IMR-90 (cell line): Measurements from ENCODE around the gene MTIF3. TPM values are rescaled to one million over a fixed set of nuclear protein-coding genes. Genes with fewer than 3 reads are reported as not detected.
A peak's percentile ranks its signal among the peaks of the same experiment; 100 is the strongest.

Source experiments
- ATAC-seq: fragments of 200-7000 bp; cut with Tn5 transposase; 2 replicates; pipeline ENCODE4 v1.9.1; 2020; ENCODE audit warnings: low read depth, mild to moderate bottlenecking, moderate library complexity
- BruUV-seq: library from RNA; stranded (reverse); fragments of 400-500 nt; replicated peaks from 2 replicates; lab custom pipeline; 2021; lab: Mats Ljungman, UMichigan
- CTCF ChIA-PET: fragments of 300-600 bp; formaldehyde crosslinking; extraction: SDS; loops from one replicate; lab custom pipeline; 2021; ENCODE audit warnings: antibody characterized with exemption; lab: Yijun Ruan, JAX
- POLR2A ChIA-PET: fragments of 300-600 bp; sonication (Branson Sonifier 250); formaldehyde crosslinking; loops from one replicate; lab custom pipeline; 2022; ENCODE audit warnings: antibody characterized with exemption; ENCODE audit not compliant: unreplicated experiment; lab: Charles Lee
- DNase-seq: peaks from one replicate; pipeline ENCODE4 v3.0.0; 2013
- H2AFZ ChIP-seq: replicated peaks from 2 replicates; pipeline ENCODE3; 2013; ENCODE audit warnings: low read length, mild to moderate bottlenecking; ENCODE audit not compliant: poor library complexity
- H2AK5ac ChIP-seq: 2 replicates; pipeline ENCODE4 v1.6.1; 2013; ENCODE audit warnings: low read depth, low read length, inconsistent platforms
- H2AK9ac ChIP-seq: replicated peaks from 2 replicates; pipeline ENCODE3; 2013; ENCODE audit warnings: mild to moderate bottlenecking, low read depth, low read length, moderate library complexity; ENCODE audit not compliant: poor library complexity
- H2BK120ac ChIP-seq: 2 replicates; pipeline ENCODE4 v1.6.1; 2013; ENCODE audit warnings: low read depth, low read length, inconsistent platforms
- H2BK15ac ChIP-seq: 3 replicates; pipeline ENCODE4 v1.6.1; 2013; ENCODE audit warnings: low read depth, low read length, inconsistent platforms
- H2BK20ac ChIP-seq: 2 replicates; pipeline ENCODE4 v1.6.1; 2013; ENCODE audit warnings: low read depth, mild to moderate bottlenecking, inconsistent platforms, low read length, moderate library complexity
- H2BK5ac ChIP-seq: 2 replicates; pipeline ENCODE4 v1.6.1; 2013; ENCODE audit warnings: mild to moderate bottlenecking, low read depth, low read length, inconsistent platforms; ENCODE audit not compliant: poor library complexity, severe bottlenecking
- H3K14ac ChIP-seq: replicated peaks from 2 replicates; pipeline ENCODE4 v1.6.1; 2013; ENCODE audit warnings: low read depth, low read length, inconsistent platforms
- H3K18ac ChIP-seq: 2 replicates; pipeline ENCODE4 v1.6.1; 2013; ENCODE audit warnings: low read depth, low read length, control low read depth
- H3K23ac ChIP-seq: 2 replicates; pipeline ENCODE4 v1.6.1; 2013; ENCODE audit warnings: low read depth, low read length, inconsistent platforms
- H3K27ac ChIP-seq: 2 replicates; pipeline ENCODE4 v1.5.1; 2013; ENCODE audit warnings: mild to moderate bottlenecking, control low read depth, low read length; ENCODE audit not compliant: insufficient read depth
- H3K27me3 ChIP-seq: 2 replicates; pipeline ENCODE4 v1.6.1; 2013; ENCODE audit warnings: low read length; ENCODE audit not compliant: control insufficient read depth, insufficient read depth
- H3K36me3 ChIP-seq: 2 replicates; pipeline ENCODE4 v1.6.1; 2013; ENCODE audit warnings: low read length, mixed read lengths; ENCODE audit not compliant: control insufficient read depth, insufficient read depth
- H3K4ac ChIP-seq: 2 replicates; pipeline ENCODE4 v1.6.1; 2013; ENCODE audit warnings: low read depth, low read length, inconsistent platforms
- H3K4me1 ChIP-seq: 2 replicates; pipeline ENCODE4 v1.6.1; 2013; ENCODE audit warnings: low read length, mixed read lengths; ENCODE audit not compliant: control insufficient read depth, insufficient read depth
- H3K4me2 ChIP-seq: 2 replicates; pipeline ENCODE4 v1.6.1; 2013; ENCODE audit warnings: low read depth, mild to moderate bottlenecking, control low read depth, low read length, moderate library complexity
- H3K4me3 ChIP-seq: 2 replicates; pipeline ENCODE4 v1.5.1; 2013; ENCODE audit warnings: low read depth, mild to moderate bottlenecking, control low read depth, low read length, moderate library complexity; ENCODE audit not compliant: insufficient read depth
- H3K56ac ChIP-seq: 2 replicates; pipeline ENCODE4 v1.6.1; 2013; ENCODE audit warnings: low read length, inconsistent platforms; ENCODE audit not compliant: insufficient read depth; ENCODE audit errors: extremely low read depth
- H3K79me1 ChIP-seq, 2 experiments: 2 replicates each; pipeline ENCODE4 v1.6.1; 2013; ENCODE audit warnings: low read length in 2 of 2, inconsistent platforms in 1 of 2, low read depth in 1 of 2
- H3K9ac ChIP-seq: 2 replicates; pipeline ENCODE4 v1.6.1; 2013; ENCODE audit warnings: low read depth, low read length, control low read depth
- H3K9me1 ChIP-seq: 2 replicates; pipeline ENCODE4 v1.6.1; 2013; ENCODE audit warnings: low read length, inconsistent platforms; ENCODE audit not compliant: insufficient read depth
- H3K9me3 ChIP-seq: 2 replicates; pipeline ENCODE4 v1.6.1; 2013; ENCODE audit warnings: low read length; ENCODE audit not compliant: control insufficient read depth, insufficient read depth
- H4K20me1 ChIP-seq: 2 replicates; pipeline ENCODE4 v1.6.1; 2013; ENCODE audit warnings: low read length, inconsistent platforms; ENCODE audit not compliant: insufficient read depth
- H4K5ac ChIP-seq: 2 replicates; pipeline ENCODE4 v1.6.1; 2013; ENCODE audit warnings: mild to moderate bottlenecking, low read depth, low read length, control low read depth
- H4K8ac ChIP-seq, 2 experiments: 2 replicates each; pipeline ENCODE4 v1.6.1; 2013; ENCODE audit warnings: low read depth in 2 of 2, low read length in 2 of 2, control low read depth in 1 of 2, inconsistent platforms in 1 of 2
- H4K91ac ChIP-seq: 2 replicates; pipeline ENCODE4 v1.6.1; 2013; ENCODE audit warnings: low read depth, low read length, inconsistent platforms; ENCODE audit not compliant: insufficient read depth
- BHLHE40 ChIP-seq: fragments of 150-350 bp; IDR thresholded peaks from 2 replicates; pipeline ENCODE4 v1.6.1; 2016; ENCODE audit warnings: mild to moderate bottlenecking, low read depth, low read length
- CEBPB ChIP-seq: IDR thresholded peaks from 2 replicates; pipeline ENCODE4 v1.6.1; 2012; ENCODE audit warnings: low read depth, low read length, improper control_type of control experiment
- CHD1 ChIP-seq: IDR thresholded peaks from 2 replicates; pipeline ENCODE4 v1.6.1; 2012; ENCODE audit warnings: low read depth, low read length, improper control_type of control experiment
- FOS ChIP-seq: fragments of 150-350 bp; IDR thresholded peaks from 2 replicates; pipeline ENCODE4 v1.6.1; 2016; ENCODE audit warnings: low read depth, low read length
- MAFK ChIP-seq: IDR thresholded peaks from 2 replicates; pipeline ENCODE4 v1.6.1; 2012; ENCODE audit warnings: low read depth, low read length, improper control_type of control experiment
- MAZ ChIP-seq: IDR thresholded peaks from 2 replicates; pipeline ENCODE4 v1.6.1; 2012; ENCODE audit warnings: low read depth, mild to moderate bottlenecking, low read length, improper control_type of control experiment, moderate library complexity, borderline replicate concordance
- MXI1 ChIP-seq: IDR thresholded peaks from 2 replicates; pipeline ENCODE4 v1.6.1; 2012; ENCODE audit warnings: low read depth, mild to moderate bottlenecking, low read length, moderate library complexity, borderline replicate concordance
- NFE2L2 ChIP-seq: fragments of 150-350 bp; IDR thresholded peaks from 2 replicates; pipeline ENCODE4 v1.6.1; 2016; ENCODE audit warnings: low read depth, mild to moderate bottlenecking, low read length
- POLR2A ChIP-seq: IDR thresholded peaks from 2 replicates; pipeline ENCODE4 v1.6.1; 2012; ENCODE audit warnings: mild to moderate bottlenecking, low read depth, low read length
- RAD21 ChIP-seq: IDR thresholded peaks from 2 replicates; pipeline ENCODE4 v1.6.1; 2012; ENCODE audit warnings: low read length, improper control_type of control experiment
- RCOR1 ChIP-seq: IDR thresholded peaks from 2 replicates; pipeline ENCODE4 v1.6.1; 2012; ENCODE audit warnings: mild to moderate bottlenecking, low read length, improper control_type of control experiment; ENCODE audit not compliant: insufficient replicate concordance
- RFX5 ChIP-seq: IDR thresholded peaks from 2 replicates; pipeline ENCODE4 v1.8.0; 2012; ENCODE audit warnings: low read depth, mild to moderate bottlenecking, low read length, moderate library complexity
- SMC3 ChIP-seq: fragments of 150-350 bp; IDR thresholded peaks from 2 replicates; pipeline ENCODE4 v1.6.1; 2016; ENCODE audit warnings: low read depth, mild to moderate bottlenecking, antibody characterized with exemption, low read length, moderate library complexity
- WGBS, 2 experiments: methylation state at CpG; one replicate each; pipeline versions ENCODE4 v1.1.5 to v1.1.7; 2013; ENCODE audit warnings: missing lambda C conversion rate in 2 of 2; ENCODE audit not compliant: insufficient read length in 1 of 2; ENCODE audit errors: extremely low coverage in 2 of 2; 5-methylcytosine and 5-hydroxymethylcytosine counted together
- dilution Hi-C: fragments of 300-500 bp; cut with HindIII; formaldehyde crosslinking; loops from one replicate; pipeline ENCODE4 v1.14.3; 2018; ENCODE audit warnings: low sequenced_read_pairs; ENCODE audit not compliant: unreplicated experiment
- in situ Hi-C: fragments of 300-500 bp; cut with MboI; formaldehyde crosslinking; loops from 3 replicates; pipeline ENCODE4 v1.14.3; 2019; ENCODE audit warnings: low sequenced_read_pairs, inconsistent platforms, mixed read lengths
- intact Hi-C: fragments of 100-400 bp; cut with micrococcal nuclease; formaldehyde crosslinking; loops from 2 replicates; pipeline ENCODE4 v1.10.0; 2022
- polyA plus RNA-seq, 3 experiments: library from polyadenylated mRNA; depleted of rRNA; stranded (reverse); fragments of >200 nt; gene quantifications; 2 replicates each; pipeline ENCODE4 v1.2.3, GENCODE V29; 2012; ENCODE audit warnings: low replicate concordance in 1 of 3
- total RNA-seq: library from RNA; depleted of rRNA; stranded (reverse); fragments of >200 nt; gene quantifications from 2 replicates; pipeline ENCODE4 v1.2.3, GENCODE V29; 2012
- TF ChIP-seq, protein P1 (sequence below): fragments of 150-350 bp; IDR thresholded peaks from 2 replicates; pipeline ENCODE4 v1.6.1; 2016; ENCODE audit warnings: low read depth, mild to moderate bottlenecking, low read length, moderate library complexity, borderline replicate concordance
- TF ChIP-seq, protein P2 (sequence below): fragments of 150-350 bp; IDR thresholded peaks from 2 replicates; pipeline ENCODE4 v1.6.1; 2017; ENCODE audit warnings: mild to moderate bottlenecking, antibody characterized with exemption, low read length, low read depth
- TF ChIP-seq, protein P3 (sequence below): conservative IDR thresholded peaks from 2 replicates; pipeline ENCODE4 v1.5.1; 2012; ENCODE audit warnings: mild to moderate bottlenecking, low read depth, low read length, improper control_type of control experiment

MTIF3 gene
- total and polyA plus RNA-seq, 2 of the 4 experiments (the other 2 are of a cell fraction), result 31.7 to 41.0 TPM

DNA sequence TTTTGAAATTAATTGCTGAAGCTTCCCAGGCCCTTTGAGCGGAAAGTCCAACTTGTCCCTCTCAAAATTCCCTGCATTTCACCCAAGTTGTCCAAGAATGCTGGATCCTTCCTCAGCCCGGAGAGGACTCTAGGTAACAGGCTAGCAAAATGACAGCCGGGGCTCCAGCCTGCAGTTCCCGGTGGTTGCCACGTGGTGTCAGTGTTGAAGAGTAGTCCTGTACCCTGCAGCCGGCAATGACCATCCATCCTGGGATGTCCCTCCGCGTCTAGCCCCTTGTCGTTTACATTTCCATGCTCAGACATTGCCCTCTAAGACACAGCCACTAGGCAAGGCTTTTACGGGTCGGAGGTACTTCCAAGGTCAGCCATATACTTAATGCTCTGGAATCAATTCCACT lies 31.4 kb upstream of the MTIF3 start:
- Histone ChIP-seq H3K36me3 (no peaks in the 10 kb centered on the region), H4K8ac (no peak overlapping the region), H3K4ac (no peak overlapping the region), H4K20me1 (no peaks in the 10 kb centered on the region), H3K79me1 (no peaks in the 10 kb centered on the region), H2AK9ac (no peak overlapping the region), H3K23ac (no peak overlapping the region), H3K4me1 (no peaks in the 10 kb centered on the region), H2AK5ac (no peak overlapping the region), H3K9me3 (peaks cover 2% of the 10 kb centered on the region; the same call in 1 of the 2 replicates), H2BK120ac (no peak overlapping the region), H3K18ac (no peak overlapping the region), H2BK20ac (no peak overlapping the region), H3K27ac (no peak overlapping the region), H4K91ac (no peak overlapping the region), H2BK15ac (no peak overlapping the region), H2BK5ac (no peak overlapping the region), H3K9ac (no peak overlapping the region), H3K9me1 (no peaks in the 10 kb centered on the region), H3K4me3 (no peak overlapping the region), H2AFZ (no peak overlapping the region), H3K14ac (no peak overlapping the region), H3K27me3 (peaks cover 23% of the 10 kb centered on the region), H3K56ac (no peak overlapping the region), H3K4me2 (no peak overlapping the region), H4K5ac (no peak overlapping the region)
- DNase-seq, result peak; percentile 10
- ChIA-PET POLR2A (no interaction called here), CTCF (no interaction called here)
- in situ Hi-C loops (no loop called here), dilution Hi-C loops (no loop called here), intact Hi-C loops (no loop called here)
- 6% methylated on average over 3 of the region's 11 CpGs; no CpG with 5 or more reads in 1 of the 2 experiments for WGBS, 2 experiments
- peak; percentile 51; the same call in 1 of the 2 replicates for ATAC-seq
- TF ChIP-seq, protein P1, sequence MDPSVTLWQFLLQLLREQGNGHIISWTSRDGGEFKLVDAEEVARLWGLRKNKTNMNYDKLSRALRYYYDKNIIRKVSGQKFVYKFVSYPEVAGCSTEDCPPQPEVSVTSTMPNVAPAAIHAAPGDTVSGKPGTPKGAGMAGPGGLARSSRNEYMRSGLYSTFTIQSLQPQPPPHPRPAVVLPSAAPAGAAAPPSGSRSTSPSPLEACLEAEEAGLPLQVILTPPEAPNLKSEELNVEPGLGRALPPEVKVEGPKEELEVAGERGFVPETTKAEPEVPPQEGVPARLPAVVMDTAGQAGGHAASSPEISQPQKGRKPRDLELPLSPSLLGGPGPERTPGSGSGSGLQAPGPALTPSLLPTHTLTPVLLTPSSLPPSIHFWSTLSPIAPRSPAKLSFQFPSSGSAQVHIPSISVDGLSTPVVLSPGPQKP, result no peak
- TF ChIP-seq SMC3, result peak; percentile 28; the same call in 1 of the 2 replicates
- TF ChIP-seq RCOR1, result no peak
- TF ChIP-seq FOS, result no peak
- no peak for TF ChIP-seq BHLHE40
- TF ChIP-seq RAD21, result peak; percentile 47
- TF ChIP-seq CEBPB, result no peak
- no peak for TF ChIP-seq NFE2L2
- TF ChIP-seq, protein P2, sequence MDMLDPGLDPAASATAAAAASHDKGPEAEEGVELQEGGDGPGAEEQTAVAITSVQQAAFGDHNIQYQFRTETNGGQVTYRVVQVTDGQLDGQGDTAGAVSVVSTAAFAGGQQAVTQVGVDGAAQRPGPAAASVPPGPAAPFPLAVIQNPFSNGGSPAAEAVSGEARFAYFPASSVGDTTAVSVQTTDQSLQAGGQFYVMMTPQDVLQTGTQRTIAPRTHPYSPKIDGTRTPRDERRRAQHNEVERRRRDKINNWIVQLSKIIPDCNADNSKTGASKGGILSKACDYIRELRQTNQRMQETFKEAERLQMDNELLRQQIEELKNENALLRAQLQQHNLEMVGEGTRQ, result no peak
- no peak for TF ChIP-seq MXI1
- no peak for TF ChIP-seq MAFK
- no peak for TF ChIP-seq RFX5
- TF ChIP-seq POLR2A, result no peak
- TF ChIP-seq CHD1, result no peak
- no peak for TF ChIP-seq MAZ
- TF ChIP-seq, protein P3, sequence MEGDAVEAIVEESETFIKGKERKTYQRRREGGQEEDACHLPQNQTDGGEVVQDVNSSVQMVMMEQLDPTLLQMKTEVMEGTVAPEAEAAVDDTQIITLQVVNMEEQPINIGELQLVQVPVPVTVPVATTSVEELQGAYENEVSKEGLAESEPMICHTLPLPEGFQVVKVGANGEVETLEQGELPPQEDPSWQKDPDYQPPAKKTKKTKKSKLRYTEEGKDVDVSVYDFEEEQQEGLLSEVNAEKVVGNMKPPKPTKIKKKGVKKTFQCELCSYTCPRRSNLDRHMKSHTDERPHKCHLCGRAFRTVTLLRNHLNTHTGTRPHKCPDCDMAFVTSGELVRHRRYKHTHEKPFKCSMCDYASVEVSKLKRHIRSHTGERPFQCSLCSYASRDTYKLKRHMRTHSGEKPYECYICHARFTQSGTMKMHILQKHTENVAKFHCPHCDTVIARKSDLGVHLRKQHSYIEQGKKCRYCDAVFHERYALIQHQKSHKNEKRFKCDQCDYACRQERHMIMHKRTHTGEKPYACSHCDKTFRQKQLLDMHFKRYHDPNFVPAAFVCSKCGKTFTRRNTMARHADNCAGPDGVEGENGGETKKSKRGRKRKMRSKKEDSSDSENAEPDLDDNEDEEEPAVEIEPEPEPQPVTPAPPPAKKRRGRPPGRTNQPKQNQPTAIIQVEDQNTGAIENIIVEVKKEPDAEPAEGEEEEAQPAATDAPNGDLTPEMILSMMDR, result peak; percentile 51
- no TSS peak for BruUV-seq
